Retina (tissue), 1 donor: Measurements from ENCODE around the gene LRRC4C.

Experiments
- DNase-seq: peaks from one replicate; pipeline ENCODE4 v3.0.0-alpha.2; 2016

LRRC4C gene

DNA sequence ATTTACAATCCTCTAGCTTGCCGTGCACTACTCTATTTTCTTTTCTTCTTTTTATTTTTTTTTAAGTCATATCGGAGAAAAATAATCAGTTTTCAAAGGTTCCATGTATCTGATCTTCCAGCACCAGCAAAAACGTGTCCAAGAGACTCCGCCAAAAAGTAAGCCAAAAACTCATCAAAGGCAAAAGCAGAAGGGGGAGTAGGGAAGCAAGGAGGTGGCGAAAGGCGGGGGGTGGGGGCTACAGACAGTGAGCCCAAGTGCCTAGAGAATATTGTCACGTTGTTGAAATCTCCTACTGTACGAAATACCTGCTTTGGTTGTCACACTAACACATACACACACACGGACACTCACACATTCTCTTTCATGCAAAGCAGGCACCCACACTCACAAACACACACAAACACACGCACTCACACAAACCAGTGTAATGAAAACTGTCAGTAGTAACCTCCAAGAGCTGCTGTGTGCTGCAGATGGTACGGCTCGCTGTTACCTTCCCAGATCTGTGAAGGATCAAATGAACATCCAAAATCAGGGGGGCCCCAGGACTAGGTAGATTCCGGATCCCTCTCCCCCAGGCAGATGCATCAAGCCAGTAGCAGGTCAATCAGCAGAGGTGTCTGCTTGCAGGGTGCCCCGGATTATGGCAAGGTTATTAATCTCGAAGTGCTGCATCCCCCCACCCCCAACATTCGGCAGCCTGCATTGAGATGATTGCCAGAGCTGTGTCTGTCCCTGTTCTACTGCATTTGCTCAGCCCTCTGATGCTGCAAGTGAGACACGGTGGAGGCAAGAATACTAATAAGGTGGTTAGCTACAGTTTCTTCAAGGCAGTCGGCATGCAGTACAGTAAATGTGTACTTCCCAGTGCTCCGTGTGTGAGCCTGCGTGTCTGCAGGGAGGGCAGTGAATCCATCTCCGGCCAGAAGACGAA lies at the start of gene LRRC4C:
Gene LRRC4C, minus strand, starts transcription at position 188 of the 937 bp plus-strand sequence.
- peak; percentile 80 for DNase-seq

- DNase-seq = no peak
These were observed 48.7 kb upstream of the LRRC4C start for GRCh38 chr11:41508121-41508520.

- DNase-seq = no peak
These were observed 40.0 kb upstream of the LRRC4C start for GRCh38 chr11:41499429-41499828.

- no peak for DNase-seq
These were observed 39.3 kb upstream of the LRRC4C start for GRCh38 chr11:41498726-41499125.

GRCh38 chr11:41497974-41498373 lies 38.5 kb upstream of the LRRC4C start:
- peak; percentile 28 for DNase-seq

DNA sequence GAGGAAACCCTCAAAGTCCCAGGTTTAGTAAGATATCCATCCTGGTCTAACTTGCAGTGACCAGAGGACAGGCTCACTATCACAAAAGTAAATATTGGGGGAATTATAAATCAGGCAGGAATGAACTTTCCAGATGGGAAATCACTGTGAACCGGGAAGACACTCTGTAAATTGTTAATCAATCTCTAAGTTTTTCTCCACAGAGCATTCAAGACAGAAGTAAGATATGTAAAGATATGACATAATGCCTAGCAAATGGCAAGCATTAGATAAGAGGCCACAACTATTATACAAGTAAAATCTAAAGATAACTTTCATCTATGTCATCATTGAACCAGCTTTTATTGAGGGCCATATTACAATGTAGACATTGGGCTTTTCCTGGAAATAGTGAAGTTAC lies 35.3 kb upstream of the LRRC4C start:
- no peak for DNase-seq

DNA sequence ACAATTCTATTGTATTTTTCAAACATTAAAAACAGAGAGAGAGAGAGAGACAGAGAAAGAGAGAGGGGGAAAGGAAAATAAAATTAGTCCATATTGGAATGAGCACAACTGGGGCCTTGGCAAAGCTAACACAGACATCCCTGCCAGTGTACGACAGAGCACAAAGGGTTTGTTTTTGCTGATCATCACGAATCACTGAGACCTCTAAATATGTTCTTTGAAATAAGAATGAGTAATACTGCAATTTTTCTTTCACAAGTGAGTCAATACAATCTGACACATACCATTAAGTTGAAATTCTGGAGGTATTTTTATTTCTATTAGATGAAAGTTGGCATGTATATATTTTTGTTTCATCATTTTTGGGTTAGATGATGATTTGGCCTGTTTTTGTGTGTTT lies 27.0 kb upstream of the LRRC4C start:
- no peak for DNase-seq

DNA sequence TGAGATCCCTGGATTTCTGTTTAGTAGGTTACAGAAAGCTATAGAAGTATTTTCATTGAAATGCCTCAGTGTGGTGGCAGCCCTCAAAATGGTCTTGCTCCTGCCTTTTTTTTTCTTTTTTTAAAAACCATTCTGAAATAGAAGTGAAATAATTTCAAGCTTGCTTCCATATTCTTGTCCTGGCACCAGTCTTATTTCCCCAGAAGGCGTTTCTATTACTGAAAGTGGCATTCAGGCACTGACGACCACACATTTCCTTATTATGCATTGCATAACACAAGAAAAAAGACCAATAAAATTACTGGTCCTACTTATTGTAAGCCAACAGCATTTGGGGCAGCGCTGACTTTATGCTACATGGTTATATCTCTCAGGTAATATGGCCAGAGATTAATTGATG lies 24.5 kb upstream of the LRRC4C start:
- no peak for DNase-seq

GRCh38 chr11:41479179-41479578 lies 19.7 kb upstream of the LRRC4C start:
- DNase-seq = no peak

DNA sequence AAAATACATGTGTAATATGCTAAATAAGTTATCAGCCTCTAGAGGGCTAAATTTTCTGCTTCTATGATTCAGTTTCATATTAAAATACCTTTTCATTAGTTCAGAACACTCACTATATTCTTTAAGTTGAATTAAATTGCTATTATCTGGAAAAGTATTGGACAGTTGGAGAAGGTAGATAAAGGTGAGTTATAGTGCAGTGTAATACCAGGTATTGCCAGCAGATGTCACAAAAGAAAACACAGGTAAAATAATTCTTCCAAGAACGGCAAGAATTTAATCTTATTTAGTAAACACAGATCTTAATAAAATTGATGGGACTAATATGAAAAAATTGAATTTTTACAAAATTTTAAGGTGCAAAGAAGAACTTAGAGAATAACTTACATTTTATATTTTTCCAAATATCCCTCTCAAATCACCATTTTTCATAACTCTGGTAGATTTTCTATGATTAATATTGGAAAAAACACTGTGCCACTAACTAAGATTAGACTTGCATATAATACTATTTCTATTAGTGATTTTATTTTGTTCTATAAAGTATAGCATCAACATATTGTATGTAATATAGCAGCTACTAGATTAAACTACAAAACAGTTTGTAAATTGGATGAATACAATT lies 1.7 kb upstream of the LRRC4C start:
- no peak for DNase-seq

- peak; percentile 32 for DNase-seq
These were observed 811 bp downstream of the LRRC4C start for GRCh38 chr11:41458641-41459040.

DNA sequence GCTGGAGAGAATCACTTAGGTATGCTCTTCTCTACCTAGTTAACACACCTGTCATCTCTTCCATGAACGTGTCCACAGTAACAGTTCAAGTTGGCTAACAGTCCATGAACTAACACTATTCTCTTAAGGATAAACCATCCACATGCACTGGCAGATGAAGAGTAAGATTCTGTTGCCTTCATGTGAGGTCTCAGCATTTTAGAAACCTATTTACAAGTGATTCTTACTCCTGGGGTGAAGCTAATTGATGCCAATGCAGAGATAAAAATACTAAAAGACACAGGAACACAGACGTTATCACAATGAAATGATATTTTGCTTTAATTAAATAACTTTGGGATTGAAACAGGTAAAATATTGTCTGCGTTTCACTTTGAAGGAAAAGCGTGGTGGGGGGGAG lies 1.3 kb downstream of the LRRC4C start:
- DNase-seq = no peak

DNA sequence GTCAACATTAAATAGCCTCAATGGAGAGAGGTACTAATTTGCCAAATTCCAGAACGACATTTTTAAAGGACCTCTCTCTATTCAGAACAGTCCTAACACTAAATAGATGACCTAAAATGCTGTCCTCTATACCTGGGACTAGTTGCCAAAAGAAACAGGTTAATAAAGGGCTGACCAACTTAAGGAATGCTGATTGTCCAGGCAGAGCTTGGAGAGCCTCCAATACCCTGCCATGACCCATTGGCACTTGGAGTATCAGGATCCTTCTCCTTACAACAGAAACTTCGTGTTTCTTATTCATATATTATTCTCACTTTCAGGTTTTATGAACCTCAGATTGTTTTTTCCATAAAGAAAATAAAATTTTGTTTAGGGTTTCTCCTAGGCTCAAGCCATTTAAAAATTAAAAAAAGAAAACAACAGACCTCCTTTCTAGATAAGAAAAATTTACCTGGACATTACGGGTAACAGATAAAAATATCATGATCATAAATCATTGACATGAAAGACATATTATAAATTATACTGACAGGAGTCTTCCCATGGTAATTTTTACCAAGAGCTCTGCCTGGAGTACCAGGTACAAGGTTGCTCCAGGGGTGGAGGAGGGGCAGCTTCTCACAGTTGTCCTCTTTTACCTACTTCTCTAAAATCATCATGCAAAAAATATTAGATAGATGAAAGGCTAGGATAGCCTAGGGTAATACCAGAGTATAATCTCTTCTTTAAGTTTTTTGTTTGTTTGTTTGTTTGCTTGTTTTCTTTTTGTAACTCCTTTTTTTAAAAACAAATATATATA lies 2.0 kb downstream of the LRRC4C start:
- DNase-seq = no peak

GRCh38 chr11:41456269-41456668 lies 3.2 kb downstream of the LRRC4C start:
- no peak for DNase-seq

DNA sequence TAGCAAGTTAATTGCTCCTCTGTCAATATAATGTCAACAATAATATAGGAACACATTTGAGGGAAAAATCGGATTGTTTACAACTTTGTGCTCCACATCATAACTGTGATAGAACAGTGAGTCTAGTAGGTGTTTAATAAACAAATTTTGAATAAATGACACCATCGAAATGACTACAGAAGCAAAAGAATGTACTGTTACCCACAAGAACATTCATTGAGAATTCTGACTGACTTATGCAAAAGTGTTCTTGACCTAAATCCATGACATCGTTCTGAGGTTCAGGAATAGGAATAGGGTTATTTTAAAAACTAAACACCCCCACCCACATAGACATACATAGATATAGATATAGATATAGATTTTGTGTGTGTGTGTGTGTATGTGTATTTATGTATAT lies 8.4 kb downstream of the LRRC4C start:
- DNase-seq = no peak

GRCh38 chr11:41449483-41450050 lies 9.9 kb downstream of the LRRC4C start:
- no peak for DNase-seq

DNA sequence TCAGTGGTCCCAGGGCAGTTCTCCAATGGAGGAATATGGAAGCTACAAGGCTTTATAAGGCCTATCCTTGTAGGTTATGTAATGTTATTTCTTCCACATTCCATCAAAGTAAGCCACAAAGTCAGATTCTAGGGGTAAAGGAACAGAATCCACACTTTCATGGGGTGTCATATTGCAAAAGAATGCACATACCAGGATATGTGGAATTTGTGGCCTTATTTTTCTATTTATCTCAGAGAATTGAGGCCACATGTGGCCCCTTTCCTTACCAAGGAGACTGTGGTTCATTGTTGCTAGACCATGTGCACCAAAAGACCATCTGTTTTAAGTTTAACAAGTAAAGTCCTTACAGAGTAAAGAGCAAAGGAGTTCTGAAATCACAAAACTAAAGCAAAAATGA lies 12.9 kb downstream of the LRRC4C start:
- no peak for DNase-seq

DNA sequence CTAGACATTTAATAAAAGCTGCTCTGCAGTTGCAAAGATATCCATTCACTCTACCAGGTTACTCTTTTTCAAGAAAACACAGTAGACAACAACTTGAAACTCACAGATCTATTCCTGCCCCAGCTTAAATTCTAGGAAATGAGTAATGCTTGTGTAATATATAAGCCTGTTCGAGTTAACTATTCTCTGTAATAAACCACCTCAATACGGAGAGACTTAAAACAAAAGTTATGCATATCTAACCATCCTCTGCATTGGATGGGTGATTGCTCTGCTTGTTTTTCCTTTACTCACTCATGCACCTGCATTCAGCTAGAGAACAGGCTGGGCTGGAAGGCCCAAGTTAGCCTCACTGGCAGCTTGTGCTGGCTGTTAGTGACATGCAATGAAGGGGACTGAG lies 13.3 kb downstream of the LRRC4C start:
- no peak for DNase-seq

DNA sequence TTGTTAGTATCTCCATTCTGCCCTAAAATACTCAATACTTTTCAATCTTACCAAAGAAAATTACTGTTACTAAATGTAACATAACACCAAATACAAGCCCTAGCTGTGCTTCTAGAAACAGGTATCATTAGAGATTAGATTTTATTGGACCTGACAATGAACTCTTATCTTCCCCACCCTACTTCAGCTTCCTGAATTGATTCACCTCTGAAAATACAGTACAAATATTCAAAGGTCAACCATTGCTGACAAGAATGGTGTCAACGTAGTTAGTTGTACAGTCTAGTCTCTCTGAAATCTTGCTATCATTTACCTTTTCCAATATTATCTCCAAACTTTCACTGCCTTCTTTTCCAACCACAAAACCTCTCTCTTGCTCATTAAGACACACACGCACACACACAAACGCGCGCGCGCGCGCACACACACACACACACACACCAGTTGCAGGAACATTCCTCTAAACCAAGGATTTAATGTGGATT lies 22.4 kb downstream of the LRRC4C start:
- DNase-seq = no peak

DNA sequence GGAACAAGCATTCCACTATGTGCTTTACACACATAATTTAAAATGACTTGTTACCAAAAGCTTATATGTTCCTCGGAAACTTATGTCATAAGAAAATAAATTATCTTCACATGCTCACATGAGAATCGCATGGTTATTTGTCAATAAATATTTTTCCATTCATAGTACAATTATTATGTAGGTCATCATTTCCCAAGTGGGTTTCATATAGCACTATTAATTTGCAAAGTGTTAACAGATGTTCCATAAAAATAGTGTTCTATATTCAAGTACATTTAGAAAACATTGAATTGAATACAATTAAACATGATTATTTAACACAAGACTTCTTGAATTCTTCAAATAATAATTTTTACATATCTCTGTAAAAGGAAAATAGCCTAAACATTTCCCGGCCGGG lies 23.9 kb downstream of the LRRC4C start:
- no peak for DNase-seq

DNA sequence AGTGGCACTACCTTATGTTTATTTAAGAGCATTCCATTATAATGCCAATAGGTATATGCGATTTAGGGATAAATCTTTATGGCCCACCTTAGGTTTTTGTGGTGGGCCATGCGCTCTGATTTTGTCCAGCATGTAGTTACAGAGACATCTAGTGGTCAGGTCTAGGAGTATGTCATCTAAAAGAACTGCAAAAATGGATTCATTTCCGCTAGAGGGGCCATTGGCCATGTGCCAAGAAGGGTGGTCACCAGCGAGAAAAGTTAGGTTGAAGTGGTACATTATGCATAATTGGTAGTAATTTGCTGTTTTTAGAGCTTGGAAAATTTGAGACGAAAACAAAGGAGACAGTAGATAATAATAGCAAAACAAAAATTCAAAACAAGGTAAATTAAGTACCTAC lies 27.7 kb downstream of the LRRC4C start:
- DNase-seq = no peak

DNA sequence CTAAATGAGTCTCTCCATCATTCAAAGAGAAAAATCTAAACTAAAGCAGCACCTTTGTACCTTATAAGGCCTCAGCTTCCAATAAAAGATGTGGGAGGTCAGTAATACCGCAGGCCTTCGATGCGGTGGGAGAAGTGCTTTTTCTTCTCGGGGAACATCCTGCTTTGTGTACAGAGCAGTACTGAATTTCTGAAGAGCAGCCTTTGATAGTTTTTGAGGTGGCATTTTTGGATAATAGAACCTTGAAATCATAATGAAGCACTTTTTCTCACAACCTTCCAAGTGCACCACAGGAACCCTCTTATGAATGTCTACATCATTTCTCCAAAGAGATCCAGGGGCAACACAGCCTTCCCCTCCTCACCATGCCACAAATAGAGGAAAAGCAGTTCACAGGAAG lies 39.6 kb downstream of the LRRC4C start:
- DNase-seq = no peak
